ENCODE measurements around the gene HORMAD2. TPM values are rescaled to one million over a fixed set of nuclear protein-coding genes. Genes with fewer than 3 reads are reported as not detected.

Gene HORMAD2
- total and polyA plus RNA-seq, 2 donors, result 0.09 to 0.11 TPM

DNA sequence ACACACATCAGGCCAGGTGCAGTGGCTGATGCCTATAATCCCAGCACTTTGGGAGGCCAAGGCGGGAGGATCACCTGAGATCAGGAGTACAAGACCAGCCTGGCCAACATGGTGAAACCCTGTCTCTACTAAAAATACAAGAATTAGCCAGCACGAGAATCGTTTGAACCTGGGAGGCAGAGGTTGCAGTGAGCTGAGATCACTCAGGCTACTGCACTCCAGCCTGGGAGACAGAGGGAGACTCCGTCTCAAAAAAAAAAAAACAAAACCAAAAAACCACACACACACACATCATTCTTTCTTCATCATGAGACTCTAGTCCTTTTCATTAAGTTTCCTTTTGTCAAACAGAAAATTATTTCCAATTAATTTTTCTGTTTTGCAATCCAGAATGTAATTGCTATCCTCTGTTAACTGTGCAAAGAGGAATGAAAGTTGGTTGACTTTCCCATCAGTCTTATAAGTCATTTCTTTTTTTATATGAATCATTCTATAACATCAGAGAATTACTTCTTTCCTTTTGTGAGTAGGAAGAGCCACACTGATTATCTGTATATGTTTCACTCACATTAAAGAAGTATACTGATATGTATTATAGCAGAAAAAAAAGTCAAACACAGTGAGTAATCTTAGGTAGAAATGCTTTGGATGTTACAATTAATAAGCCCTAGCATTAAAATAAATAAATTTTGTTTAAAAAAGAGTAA lies 52.2 kb downstream of the HORMAD2 start:
- H3K4me1 ChIP-seq (ENCODE audit: control insufficient read depth in 2 of 2, insufficient read depth in 2 of 2, low read length in 2 of 2), result no peaks in the 10 kb centered on the region
- no peak overlapping the region for H3K27ac ChIP-seq (ENCODE audit: low read depth in 1 of 2, low read length in 1 of 2)
- H3K36me3 ChIP-seq (ENCODE audit: control insufficient read depth in 2 of 2, insufficient read depth in 2 of 2, low read length in 1 of 2), result no peaks in the 10 kb centered on the region
- DNase-seq (ENCODE audit: low read depth in 6 of 9, low spot score in 9 of 9), result no peak
- WGBS, result 56% methylated on average over 4 of the region's 4 CpGs
- no peak overlapping the region for H3K4me3 ChIP-seq (ENCODE audit: low read length in 2 of 2)
- no peaks in the 10 kb centered on the region for H3K27me3 ChIP-seq (ENCODE audit: control insufficient read depth in 2 of 2, insufficient read depth in 1 of 2, low read length in 1 of 2)
- no peaks in the 10 kb centered on the region for H3K9me3 ChIP-seq (ENCODE audit: control insufficient read depth in 2 of 2, insufficient read depth in 1 of 2, low read length in 1 of 2)

DNA sequence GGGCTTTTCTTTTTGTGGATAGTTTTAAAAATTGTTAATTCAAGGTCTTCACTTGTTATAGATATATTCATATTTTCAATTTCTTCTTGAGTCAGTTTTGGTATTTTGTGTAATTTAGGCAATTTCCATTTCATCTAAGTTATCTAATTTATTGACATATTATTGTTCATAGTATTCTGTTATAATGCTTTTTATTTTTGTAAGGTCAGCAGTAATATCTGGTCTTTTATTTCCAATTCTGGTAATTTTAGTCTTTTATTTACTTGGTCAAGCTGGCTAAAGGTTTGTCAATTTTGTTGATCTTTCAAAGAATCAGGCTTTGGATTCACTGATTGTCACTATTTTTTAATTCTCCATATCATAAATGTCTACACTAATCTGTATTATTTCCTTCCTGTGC lies 60.1 kb downstream of the HORMAD2 start:
- no peak for DNase-seq (ENCODE audit: low read depth in 6 of 9, low spot score in 9 of 9)

DNA sequence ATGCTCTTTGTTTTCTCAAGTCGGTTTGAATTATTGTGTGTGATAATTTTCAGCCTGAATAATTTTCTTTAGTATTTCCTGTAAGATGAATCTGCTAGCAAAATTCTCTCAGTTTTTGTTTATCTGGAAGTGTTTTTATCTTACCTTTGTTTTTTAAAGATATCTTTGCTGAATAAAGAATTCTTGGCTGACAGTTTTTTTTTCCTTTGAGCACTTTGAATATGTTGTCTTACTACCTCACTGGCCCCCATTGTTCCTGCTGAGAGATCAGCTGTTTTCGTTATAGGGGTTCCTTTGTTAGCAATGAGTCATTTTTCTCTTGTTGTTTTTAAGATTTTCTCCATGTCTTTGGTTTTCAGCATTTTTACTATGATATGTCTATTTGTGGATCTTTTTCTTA lies 63.0 kb downstream of the HORMAD2 start:
- no peak overlapping the region for H3K27ac ChIP-seq (ENCODE audit: low read depth in 1 of 2, low read length in 1 of 2)
- no peak overlapping the region for H3K4me3 ChIP-seq (ENCODE audit: low read length in 2 of 2)
- H3K4me1 ChIP-seq (ENCODE audit: control insufficient read depth in 2 of 2, insufficient read depth in 2 of 2, low read length in 2 of 2), result no peaks in the 10 kb centered on the region
- 95% methylated on average over 2 of the region's 2 CpGs for whole genome bisulfite sequencing
- peaks cover 0 to 9% of the 10 kb centered on the region in 2 donors for H3K9me3 ChIP-seq (ENCODE audit: control insufficient read depth in 2 of 2, insufficient read depth in 1 of 2, low read length in 1 of 2)
- no peaks in the 10 kb centered on the region for H3K36me3 ChIP-seq (ENCODE audit: control insufficient read depth in 2 of 2, insufficient read depth in 2 of 2, low read length in 1 of 2)
- no peak for DNase-seq (ENCODE audit: low read depth in 6 of 9, low spot score in 9 of 9)
- H3K27me3 ChIP-seq (ENCODE audit: control insufficient read depth in 2 of 2, insufficient read depth in 1 of 2, low read length in 1 of 2), result no peaks in the 10 kb centered on the region

More for the DNA sequence above, 60.1 kb downstream of the HORMAD2 start:
- Histone ChIP-seq H3K27ac (ENCODE audit: low read depth in 1 of 2, low read length in 1 of 2) (no peak overlapping the region), H3K36me3 (ENCODE audit: control insufficient read depth in 2 of 2, insufficient read depth in 2 of 2, low read length in 1 of 2) (no peaks in the 10 kb centered on the region), H3K9me3 (ENCODE audit: control insufficient read depth in 2 of 2, insufficient read depth in 1 of 2, low read length in 1 of 2) (peaks cover 0 to 9% of the 10 kb centered on the region in 2 donors), H3K27me3 (ENCODE audit: control insufficient read depth in 2 of 2, insufficient read depth in 1 of 2, low read length in 1 of 2) (no peaks in the 10 kb centered on the region), H3K4me3 (ENCODE audit: low read length in 2 of 2) (no peak overlapping the region), H3K4me1 (ENCODE audit: control insufficient read depth in 2 of 2, insufficient read depth in 2 of 2, low read length in 2 of 2) (no peaks in the 10 kb centered on the region)

DNA sequence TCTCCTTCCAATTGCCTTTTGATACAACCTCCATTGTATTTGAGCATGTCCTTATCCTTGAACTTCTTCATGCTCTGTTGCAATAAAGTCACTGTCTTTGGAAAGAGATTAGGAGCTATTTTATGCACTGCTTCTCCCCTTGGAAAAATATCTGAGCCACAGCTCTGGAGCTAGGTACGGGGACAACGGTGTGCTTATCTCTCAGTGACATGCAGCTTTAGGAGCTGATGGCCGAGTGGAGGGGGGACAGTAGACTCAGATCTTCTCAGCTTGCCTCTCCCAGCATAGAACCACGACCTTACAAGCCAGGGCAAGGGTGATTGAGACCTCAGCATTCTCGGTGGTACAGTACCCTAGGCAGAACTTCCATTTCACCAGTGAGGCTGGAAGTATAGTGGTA lies 64.1 kb downstream of the HORMAD2 start:
- Histone ChIP-seq H3K36me3 (ENCODE audit: control insufficient read depth in 2 of 2, insufficient read depth in 2 of 2, low read length in 1 of 2) (no peaks in the 10 kb centered on the region), H3K27me3 (ENCODE audit: control insufficient read depth in 2 of 2, insufficient read depth in 1 of 2, low read length in 1 of 2) (no peaks in the 10 kb centered on the region), H3K9me3 (ENCODE audit: control insufficient read depth in 2 of 2, insufficient read depth in 1 of 2, low read length in 1 of 2) (peaks cover 0 to 9% of the 10 kb centered on the region in 2 donors), H3K27ac (ENCODE audit: low read depth in 1 of 2, low read length in 1 of 2) (no peak overlapping the region), H3K4me1 (ENCODE audit: control insufficient read depth in 2 of 2, insufficient read depth in 2 of 2, low read length in 2 of 2) (no peaks in the 10 kb centered on the region), H3K4me3 (ENCODE audit: low read length in 2 of 2) (no peak overlapping the region)
- WGBS, result 89% methylated on average over 5 of the region's 5 CpGs
- no peak for DNase-seq (ENCODE audit: low read depth in 6 of 9, low spot score in 9 of 9)

DNA sequence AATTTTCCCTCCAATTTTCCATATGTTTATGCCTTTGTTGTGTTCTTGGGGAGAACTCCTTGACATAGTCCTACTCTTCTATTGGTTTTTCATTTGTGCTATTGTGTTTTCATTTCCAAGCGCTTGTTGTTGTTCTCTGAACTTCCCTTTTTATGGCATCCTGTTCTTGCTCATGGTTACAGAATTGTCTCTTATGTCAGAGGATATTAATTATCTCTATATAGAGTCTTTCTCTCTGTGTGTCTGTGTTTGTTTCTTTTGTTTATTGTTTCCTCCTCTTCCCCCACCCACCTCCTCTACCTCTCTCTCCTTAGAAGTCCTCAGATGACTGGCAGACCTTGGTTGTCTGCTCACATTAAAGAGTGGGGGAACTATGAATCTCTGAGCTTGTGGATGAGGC lies 69.9 kb downstream of the HORMAD2 start:
- Histone ChIP-seq H3K36me3 (ENCODE audit: control insufficient read depth in 2 of 2, insufficient read depth in 2 of 2, low read length in 1 of 2) (no peaks in the 10 kb centered on the region), H3K4me3 (ENCODE audit: low read length in 2 of 2) (no peak overlapping the region), H3K4me1 (ENCODE audit: control insufficient read depth in 2 of 2, insufficient read depth in 2 of 2, low read length in 2 of 2) (peaks cover 0 to 4% of the 10 kb centered on the region in 2 donors), H3K27ac (ENCODE audit: low read depth in 1 of 2, low read length in 1 of 2) (no peak overlapping the region), H3K9me3 (ENCODE audit: control insufficient read depth in 2 of 2, insufficient read depth in 1 of 2, low read length in 1 of 2) (no peaks in the 10 kb centered on the region), H3K27me3 (ENCODE audit: control insufficient read depth in 2 of 2, insufficient read depth in 1 of 2, low read length in 1 of 2) (no peaks in the 10 kb centered on the region)
- WGBS, result 57% methylated on average over 1 of the region's 1 CpG
- peak in 1 of 9 donors; percentile 13 for DNase-seq (ENCODE audit: low read depth in 6 of 9, low spot score in 9 of 9)

DNA sequence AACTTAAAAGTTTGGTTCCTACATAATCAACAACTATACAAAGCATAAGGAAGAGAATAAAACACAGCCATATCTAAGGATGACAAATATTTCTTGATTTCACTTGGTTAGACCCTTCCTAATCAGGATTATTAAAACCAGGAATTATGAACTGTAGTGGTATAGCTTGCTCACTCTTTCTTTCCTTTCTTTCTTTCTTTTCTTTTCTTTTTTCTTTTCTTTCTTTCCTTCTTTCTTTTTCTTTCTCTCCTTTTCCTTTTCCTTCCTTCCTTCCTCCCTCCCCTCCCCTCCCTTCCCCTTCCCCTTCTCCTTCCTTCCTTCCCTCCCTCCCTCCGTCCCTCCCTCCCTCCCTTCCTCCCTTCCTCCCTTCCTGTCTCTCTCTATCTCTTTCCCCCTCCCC lies 78.0 kb downstream of the HORMAD2 start:
- no peak for DNase-seq (ENCODE audit: low read depth in 6 of 9, low spot score in 9 of 9)
- Histone ChIP-seq H3K36me3 (ENCODE audit: control insufficient read depth in 2 of 2, insufficient read depth in 2 of 2, low read length in 1 of 2) (no peaks in the 10 kb centered on the region), H3K4me3 (ENCODE audit: low read length in 2 of 2) (no peak overlapping the region), H3K4me1 (ENCODE audit: control insufficient read depth in 2 of 2, insufficient read depth in 2 of 2, low read length in 2 of 2) (peaks cover 10 to 20% of the 10 kb centered on the region in 2 donors), H3K9me3 (ENCODE audit: control insufficient read depth in 2 of 2, insufficient read depth in 1 of 2, low read length in 1 of 2) (no peaks in the 10 kb centered on the region), H3K27me3 (ENCODE audit: control insufficient read depth in 2 of 2, insufficient read depth in 1 of 2, low read length in 1 of 2) (no peaks in the 10 kb centered on the region), H3K27ac (ENCODE audit: low read depth in 1 of 2, low read length in 1 of 2) (no peak overlapping the region)
- WGBS, result 80% methylated on average over 1 of the region's 1 CpG

DNA sequence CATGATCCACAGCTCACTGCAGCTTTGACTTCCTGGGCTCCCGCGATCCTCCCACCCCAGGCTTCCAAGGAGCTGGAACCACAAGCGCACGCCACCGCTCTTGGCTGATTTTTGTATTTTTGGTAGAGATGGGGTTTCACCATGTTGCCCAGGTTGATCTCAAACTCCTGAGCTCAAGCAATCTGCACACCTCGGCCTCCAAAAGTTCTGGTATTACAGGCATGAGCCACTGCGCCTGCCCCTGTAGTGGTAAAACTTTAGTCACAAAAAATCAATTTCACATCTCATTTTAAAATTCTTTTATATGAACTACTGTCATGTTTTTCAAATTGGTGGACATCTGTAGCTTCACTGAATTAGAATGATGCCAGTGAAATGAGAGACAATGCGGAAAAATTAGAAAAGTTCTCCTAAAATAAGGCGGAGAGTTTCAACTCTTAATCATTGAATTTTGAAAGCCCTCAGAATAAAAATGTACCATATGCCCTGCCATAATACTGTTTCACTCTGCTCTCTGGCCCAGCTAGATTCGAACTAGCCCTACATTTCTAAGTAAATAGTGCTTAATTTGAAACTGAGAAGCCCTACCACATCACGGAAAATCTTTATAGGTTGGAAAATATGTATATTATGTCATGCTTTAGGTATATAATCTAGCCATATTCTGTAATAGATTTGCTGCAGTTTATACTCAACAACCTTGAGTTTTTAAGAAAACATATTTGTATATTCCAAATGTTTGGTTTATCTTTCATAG lies 78.7 kb downstream of the HORMAD2 start:
- Histone ChIP-seq H3K27ac (ENCODE audit: low read depth in 1 of 2, low read length in 1 of 2) (no peak overlapping the region), H3K27me3 (ENCODE audit: control insufficient read depth in 2 of 2, insufficient read depth in 1 of 2, low read length in 1 of 2) (no peaks in the 10 kb centered on the region), H3K4me1 (ENCODE audit: control insufficient read depth in 2 of 2, insufficient read depth in 2 of 2, low read length in 2 of 2) (peaks cover 10 to 20% of the 10 kb centered on the region in 2 donors), H3K36me3 (ENCODE audit: control insufficient read depth in 2 of 2, insufficient read depth in 2 of 2, low read length in 1 of 2) (no peaks in the 10 kb centered on the region), H3K4me3 (ENCODE audit: low read length in 2 of 2) (no peak overlapping the region), H3K9me3 (ENCODE audit: control insufficient read depth in 2 of 2, insufficient read depth in 1 of 2, low read length in 1 of 2) (no peaks in the 10 kb centered on the region)
- 98% methylated on average over 11 of the region's 11 CpGs for WGBS
- DNase-seq (ENCODE audit: low read depth in 6 of 9, low spot score in 9 of 9), result no peak

DNA sequence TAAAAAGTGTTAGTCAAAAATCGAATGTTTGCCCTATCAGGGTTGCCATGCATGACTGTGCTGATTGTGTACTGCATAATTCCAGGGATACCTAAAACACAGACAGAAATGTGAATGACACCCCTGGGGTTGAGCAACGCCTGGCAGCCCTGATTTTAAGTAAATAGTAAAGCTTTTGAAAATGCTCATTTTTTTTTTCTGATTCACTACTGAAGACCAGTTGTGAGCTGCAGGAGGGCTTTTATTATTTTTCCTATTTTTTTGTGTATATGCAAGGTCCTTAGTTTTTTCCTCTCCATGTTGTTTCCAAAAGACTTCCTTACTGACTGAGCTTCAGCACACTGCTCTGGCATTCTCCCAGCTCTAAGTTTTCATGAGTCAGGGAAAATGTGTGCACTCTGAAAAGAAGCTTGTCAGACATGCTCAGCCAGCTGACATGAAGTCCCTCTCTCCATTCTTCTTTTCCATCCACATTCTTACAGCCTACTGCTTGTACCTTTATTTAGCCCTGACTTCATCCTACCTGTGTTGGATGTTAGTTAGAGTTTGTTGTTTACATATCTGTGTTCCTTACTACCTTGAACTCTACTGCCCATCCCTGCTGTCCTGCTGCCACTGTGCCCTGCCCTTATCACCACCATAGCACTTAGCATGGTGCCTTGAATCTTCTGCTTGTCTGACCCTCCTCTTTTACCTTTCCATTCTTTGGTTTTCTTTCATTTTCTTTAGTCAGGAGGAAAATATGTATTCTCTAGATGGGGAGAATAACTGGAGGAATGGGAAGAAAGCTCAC lies 79.5 kb downstream of the HORMAD2 start:
- no peak overlapping the region for H3K4me3 ChIP-seq (ENCODE audit: low read length in 2 of 2)

DNA sequence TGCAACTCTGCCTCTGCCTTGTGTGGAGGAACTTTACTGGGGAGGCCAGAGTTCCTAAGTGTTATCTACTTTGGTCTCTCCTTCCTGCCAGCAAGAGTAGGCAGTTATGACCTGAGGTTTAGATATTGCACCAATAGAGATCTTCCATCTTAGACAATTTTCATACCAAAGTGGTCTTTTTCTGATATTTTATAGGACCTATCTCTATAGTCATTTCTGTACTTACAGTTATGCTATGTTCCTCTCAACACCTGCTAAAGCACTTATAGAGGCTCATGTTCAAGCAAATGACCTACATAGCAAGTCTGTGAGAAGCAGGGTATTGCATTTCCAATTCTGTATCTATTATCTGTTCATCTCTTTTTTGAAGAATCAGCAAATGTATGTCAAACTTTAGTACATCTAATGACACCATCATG lies 80.8 kb downstream of the HORMAD2 start:
- H3K4me1 ChIP-seq (ENCODE audit: control insufficient read depth in 2 of 2, insufficient read depth in 2 of 2, low read length in 2 of 2), result peaks cover 10 to 20% of the 10 kb centered on the region in 2 donors
- H3K27ac ChIP-seq (ENCODE audit: low read depth in 1 of 2, low read length in 1 of 2), result peak overlapping the region; percentile 47 to 88
- no peaks in the 10 kb centered on the region for H3K9me3 ChIP-seq (ENCODE audit: control insufficient read depth in 2 of 2, insufficient read depth in 1 of 2, low read length in 1 of 2)
- peak in 6 of 9 donors; percentile 33 to 71 (median 46) for DNase-seq (ENCODE audit: low read depth in 6 of 9, low spot score in 9 of 9)
- no peaks in the 10 kb centered on the region for H3K27me3 ChIP-seq (ENCODE audit: control insufficient read depth in 2 of 2, insufficient read depth in 1 of 2, low read length in 1 of 2)
- H3K36me3 ChIP-seq (ENCODE audit: control insufficient read depth in 2 of 2, insufficient read depth in 2 of 2, low read length in 1 of 2), result no peaks in the 10 kb centered on the region
- no peak overlapping the region for H3K4me3 ChIP-seq (ENCODE audit: low read length in 2 of 2)

More for the DNA sequence above, 79.5 kb downstream of the HORMAD2 start:
- peak in 1 of 9 donors; percentile 34 for DNase-seq (ENCODE audit: low read depth in 6 of 9, low spot score in 9 of 9)
- Histone ChIP-seq H3K9me3 (ENCODE audit: control insufficient read depth in 2 of 2, insufficient read depth in 1 of 2, low read length in 1 of 2) (no peaks in the 10 kb centered on the region), H3K4me1 (ENCODE audit: control insufficient read depth in 2 of 2, insufficient read depth in 2 of 2, low read length in 2 of 2) (peaks cover 10 to 20% of the 10 kb centered on the region in 2 donors), H3K27ac (ENCODE audit: low read depth in 1 of 2, low read length in 1 of 2) (peak overlapping the region in 1 of 2 donors; percentile 88), H3K27me3 (ENCODE audit: control insufficient read depth in 2 of 2, insufficient read depth in 1 of 2, low read length in 1 of 2) (no peaks in the 10 kb centered on the region), H3K36me3 (ENCODE audit: control insufficient read depth in 2 of 2, insufficient read depth in 2 of 2, low read length in 1 of 2) (no peaks in the 10 kb centered on the region)
- WGBS, result 91% methylated on average over 2 of the region's 2 CpGs
